Measurements from ENCODE around the gene P2RY1.

GRCh38 chr3:152833089-152833488, 1.8 kb upstream of the P2RY1 start:
- no peak for TF ChIP-seq CTCF (optimal IDR thresholded peaks at IDR 0.05 in 1 of 3, IDR thresholded peaks at IDR 0.05 in 1 of 3, conservative IDR thresholded peaks at IDR 0.05 in 1 of 3; ENCODE audit: extremely low read depth in 1 of 3, insufficient read depth in 2 of 3, low read length in 3 of 3)
- no peak for TF ChIP-seq EZH2 (IDR thresholded peaks at IDR 0.05; ENCODE audit: low read length)
